ENCODE measurements around the gene CADPS2.

GRCh38 chr7:122658856-122659255 lies 227.4 kb downstream of the CADPS2 start:
- TF ChIP-seq CTCF (optimal IDR thresholded peaks at IDR 0.05 in 1 of 3, IDR thresholded peaks at IDR 0.05 in 1 of 3, conservative IDR thresholded peaks at IDR 0.05 in 1 of 3; ENCODE audit: extremely low read depth in 1 of 3, insufficient read depth in 2 of 3, low read length in 3 of 3) (no peak), EZH2 (IDR thresholded peaks at IDR 0.05; ENCODE audit: low read length) (no peak)

Measured in keratinocyte (primary cell).